Left ventricle myocardium inferior (tissue), 1 donor: ENCODE results near the gene SMAD2. TPM values are rescaled to one million over a fixed set of nuclear protein-coding genes. Genes with fewer than 3 reads are reported as not detected.
"Not testable (repeated sequence)": the region's sequence is repeated elsewhere in the genome, so short reads cannot be mapped to it uniquely, and the experiment has no call there.

Experiments used
- DNase-seq: peaks from one replicate; pipeline ENCODE4 v3.0.0-alpha.2; 2020
- H3K27ac ChIP-seq: fragments of 200-600 bp; replicated peaks from 2 replicates; pipeline ENCODE4 v1.8.0; 2021
- H3K27me3 ChIP-seq: fragments of 200-600 bp; 2 replicates; pipeline ENCODE4 v1.8.0; 2021; ENCODE audit warnings: low read depth
- H3K36me3 ChIP-seq: fragments of 200-600 bp; 2 replicates; pipeline ENCODE4 v1.8.0; 2021
- H3K4me1 ChIP-seq: fragments of 200-600 bp; 2 replicates; pipeline ENCODE4 v1.8.0; 2021
- H3K4me3 ChIP-seq: fragments of 200-600 bp; 2 replicates; pipeline ENCODE4 v1.8.0; 2021; ENCODE audit warnings: mild to moderate bottlenecking, moderate library complexity
- H3K9me3 ChIP-seq: fragments of 200-600 bp; replicated peaks from 2 replicates; pipeline ENCODE4 v1.8.0; 2021
- intact Hi-C: fragments of 100-400 bp; cut with micrococcal nuclease; formaldehyde crosslinking; loops from one replicate; pipeline ENCODE4 v1.11.0; 2022
- total RNA-seq: library from RNA; stranded (reverse); fragmentation: NEBNext Ultra II Directional; extraction: Animal tissue kit (Norgen Biotek cat#: 25700); gene quantifications from one replicate; pipeline ENCODE4 v1.2.1, GENCODE V29; 2021
- TF ChIP-seq, protein P1 (sequence below): fragments of 200-600 bp; IDR thresholded peaks from 2 replicates; pipeline ENCODE4 v1.8.0; 2021; ENCODE audit warnings: antibody characterized with exemption, mild to moderate bottlenecking, borderline replicate concordance
- donor health status: DM: no; HTN: yes; CAD: no; lungs with severe emphysema.

SMAD2 gene
- total RNA-seq, 1 donor from 2014 or later = 80.9 TPM

DNA sequence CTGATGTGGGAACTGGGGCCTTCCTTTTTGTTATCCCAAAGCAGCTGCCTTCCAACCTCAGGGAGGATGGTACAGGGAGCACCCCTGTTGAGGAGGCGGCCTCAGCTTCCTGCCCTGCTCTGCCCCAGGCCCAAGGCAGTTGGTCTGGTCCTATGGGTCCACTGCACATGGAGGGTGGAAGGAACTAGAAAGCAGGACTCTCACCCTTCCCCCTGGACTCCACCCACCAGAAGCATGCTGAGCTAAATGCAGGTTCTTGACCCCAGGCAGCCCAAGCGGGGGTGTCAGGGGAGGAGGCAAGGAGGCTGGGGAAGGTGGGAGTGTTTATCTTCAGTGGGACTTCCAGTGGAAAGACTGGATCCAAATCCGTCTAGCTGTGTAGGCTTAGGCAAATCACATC, 158.5 kb downstream of the SMAD2 start:
- no peak overlapping the region for H3K4me3 ChIP-seq
- no peak for DNase-seq
- H3K9me3 ChIP-seq = no peaks in the 10 kb centered on the region
- TF ChIP-seq, protein P1, sequence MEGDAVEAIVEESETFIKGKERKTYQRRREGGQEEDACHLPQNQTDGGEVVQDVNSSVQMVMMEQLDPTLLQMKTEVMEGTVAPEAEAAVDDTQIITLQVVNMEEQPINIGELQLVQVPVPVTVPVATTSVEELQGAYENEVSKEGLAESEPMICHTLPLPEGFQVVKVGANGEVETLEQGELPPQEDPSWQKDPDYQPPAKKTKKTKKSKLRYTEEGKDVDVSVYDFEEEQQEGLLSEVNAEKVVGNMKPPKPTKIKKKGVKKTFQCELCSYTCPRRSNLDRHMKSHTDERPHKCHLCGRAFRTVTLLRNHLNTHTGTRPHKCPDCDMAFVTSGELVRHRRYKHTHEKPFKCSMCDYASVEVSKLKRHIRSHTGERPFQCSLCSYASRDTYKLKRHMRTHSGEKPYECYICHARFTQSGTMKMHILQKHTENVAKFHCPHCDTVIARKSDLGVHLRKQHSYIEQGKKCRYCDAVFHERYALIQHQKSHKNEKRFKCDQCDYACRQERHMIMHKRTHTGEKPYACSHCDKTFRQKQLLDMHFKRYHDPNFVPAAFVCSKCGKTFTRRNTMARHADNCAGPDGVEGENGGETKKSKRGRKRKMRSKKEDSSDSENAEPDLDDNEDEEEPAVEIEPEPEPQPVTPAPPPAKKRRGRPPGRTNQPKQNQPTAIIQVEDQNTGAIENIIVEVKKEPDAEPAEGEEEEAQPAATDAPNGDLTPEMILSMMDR = no peak
- H3K27ac ChIP-seq = no peak overlapping the region
- intact Hi-C loops = loop anchor here (5.0 kb wide), 1 partner anchor 250 kb away; no protein-coding TSS in a partner anchor
- no peaks in the 10 kb centered on the region for H3K4me1 ChIP-seq
- H3K36me3 ChIP-seq = no peaks in the 10 kb centered on the region
- H3K27me3 ChIP-seq = peaks cover 4% of the 10 kb centered on the region

DNA sequence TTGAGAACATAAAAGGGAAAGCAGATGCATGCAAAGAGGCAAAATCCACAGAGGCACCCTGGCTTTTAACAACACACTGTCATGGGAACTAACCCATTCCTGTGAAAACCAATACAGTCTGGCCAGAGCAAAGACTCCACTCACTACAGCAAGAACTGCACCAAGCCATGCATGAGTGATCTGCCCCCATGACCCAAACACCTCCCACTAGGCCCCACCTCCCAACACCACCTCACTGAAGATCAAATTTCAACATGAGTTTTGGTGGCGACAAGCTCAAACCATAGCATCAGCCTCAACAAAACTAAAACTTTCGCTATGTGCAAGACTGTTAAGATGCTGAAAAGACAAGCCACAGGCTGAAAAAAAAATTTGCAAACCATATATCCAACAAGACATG, 162.8 kb downstream of the SMAD2 start:
- Histone ChIP-seq H3K27me3 (peaks cover 4% of the 10 kb centered on the region), H3K27ac (no peak overlapping the region), H3K4me3 (no peak overlapping the region), H3K4me1 (no peaks in the 10 kb centered on the region), H3K9me3 (no peaks in the 10 kb centered on the region), H3K36me3 (no peaks in the 10 kb centered on the region)
- intact Hi-C loops = no loop called here
- no peak for DNase-seq
- TF ChIP-seq, protein P1 = no peak

DNA sequence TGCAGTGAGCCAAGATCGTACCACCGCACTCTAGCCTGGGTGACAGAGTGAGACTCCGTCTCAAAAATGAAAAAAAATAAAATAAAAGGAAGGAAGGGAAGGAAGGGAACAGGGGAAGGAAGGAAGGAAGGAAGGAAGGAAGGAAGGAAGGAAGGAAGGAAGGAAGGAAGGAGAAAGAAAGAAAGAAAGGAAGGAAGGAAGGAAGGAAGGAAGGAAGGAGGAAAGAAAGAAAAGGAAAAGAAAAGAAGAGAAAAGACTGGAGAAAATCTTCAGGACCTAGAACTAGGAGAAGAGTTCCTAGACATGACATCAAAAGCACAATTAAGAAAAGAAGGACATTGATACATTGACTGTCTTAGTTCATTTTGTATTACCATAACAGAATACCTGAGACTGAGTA, 163.3 kb downstream of the SMAD2 start:
- intact Hi-C loops, H3K36me3 ChIP-seq, H3K4me1 ChIP-seq, H3K27ac ChIP-seq, H3K9me3 ChIP-seq, H3K27me3 ChIP-seq, DNase-seq, H3K4me3 ChIP-seq: not testable (repeated sequence)
